Hypothalamus (tissue), 51 donors: ENCODE results near the gene GJB2.

Experiments used
- DNase-seq, 51 donors: peaks; one replicate each; lab custom pipeline; 2025; lab: John Stamatoyannopoulos, UW

The GJB2 gene

DNA sequence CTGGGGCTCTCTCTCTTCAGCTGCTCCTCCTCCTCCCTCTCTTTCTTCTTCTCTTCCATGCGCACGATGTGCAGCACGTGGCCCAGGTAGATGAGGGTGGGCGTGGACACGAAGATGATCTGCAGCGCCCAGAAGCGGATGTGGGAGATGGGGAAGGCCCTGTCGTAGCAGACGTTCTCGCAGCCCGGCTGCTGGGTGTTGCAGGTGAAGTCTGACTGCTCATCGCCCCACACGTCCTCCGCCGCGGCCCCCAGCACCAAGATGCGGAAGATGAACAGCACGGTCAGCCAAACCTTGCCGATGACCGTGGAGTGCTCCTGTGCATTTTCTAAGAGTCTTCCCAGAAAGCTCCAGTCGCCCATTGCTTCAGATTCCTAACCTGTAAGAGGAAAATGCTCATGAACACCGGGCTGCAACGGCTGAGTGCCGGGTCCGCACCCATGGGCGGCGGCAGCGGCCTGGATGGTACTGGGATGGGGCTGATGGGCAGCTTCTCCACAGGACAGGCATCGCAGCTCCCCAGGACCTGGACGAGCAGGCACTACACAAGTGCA is 49.7 kb downstream of the GJB2 start:
- DNase-seq = no peak

DNA sequence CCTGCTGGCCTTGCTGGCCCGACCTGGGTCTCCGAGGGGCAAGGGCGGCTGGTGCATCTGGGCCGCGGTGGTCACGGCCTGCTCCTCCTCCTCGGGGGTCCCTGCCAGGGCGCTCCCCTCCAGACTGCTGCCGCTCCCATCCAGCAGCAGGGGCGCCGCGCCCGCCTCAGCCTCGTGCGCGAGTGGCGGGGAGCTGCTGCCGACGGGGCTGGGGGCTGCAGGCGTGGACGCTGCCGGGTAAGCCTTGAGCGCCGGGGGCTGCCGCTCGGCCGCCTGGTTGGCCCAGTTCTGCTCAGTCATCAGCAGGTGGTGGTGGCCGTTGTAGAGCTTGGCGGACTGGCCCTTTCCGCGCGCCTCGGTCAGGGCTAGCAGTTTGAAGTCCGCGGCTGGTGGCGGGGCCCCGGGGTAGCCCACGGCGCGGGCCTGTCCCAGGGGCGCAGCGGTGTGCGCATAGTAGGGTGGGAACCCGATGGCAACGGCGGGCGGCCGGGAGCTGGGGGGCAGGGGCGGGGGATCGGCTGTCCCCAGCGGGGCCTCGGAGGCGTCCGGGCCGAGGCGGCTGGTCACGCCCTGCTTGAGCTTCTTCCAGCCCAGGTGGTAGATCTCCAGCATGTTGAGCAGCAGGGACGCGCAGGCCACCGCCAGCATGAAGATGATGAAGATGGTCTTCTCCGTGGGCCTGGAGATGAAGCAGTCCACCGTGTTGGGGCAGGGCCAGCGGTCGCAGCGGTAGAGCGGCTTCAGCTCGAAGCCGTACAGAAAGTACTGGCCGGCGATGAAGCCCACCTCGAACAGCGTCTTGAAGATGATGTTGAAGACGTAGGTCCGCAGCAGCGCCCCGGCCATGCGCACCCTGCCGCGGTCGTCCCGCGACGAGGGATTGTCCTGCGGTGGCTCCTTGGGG is 50.5 kb downstream of the GJB2 start:
- no peak for DNase-seq

DNA sequence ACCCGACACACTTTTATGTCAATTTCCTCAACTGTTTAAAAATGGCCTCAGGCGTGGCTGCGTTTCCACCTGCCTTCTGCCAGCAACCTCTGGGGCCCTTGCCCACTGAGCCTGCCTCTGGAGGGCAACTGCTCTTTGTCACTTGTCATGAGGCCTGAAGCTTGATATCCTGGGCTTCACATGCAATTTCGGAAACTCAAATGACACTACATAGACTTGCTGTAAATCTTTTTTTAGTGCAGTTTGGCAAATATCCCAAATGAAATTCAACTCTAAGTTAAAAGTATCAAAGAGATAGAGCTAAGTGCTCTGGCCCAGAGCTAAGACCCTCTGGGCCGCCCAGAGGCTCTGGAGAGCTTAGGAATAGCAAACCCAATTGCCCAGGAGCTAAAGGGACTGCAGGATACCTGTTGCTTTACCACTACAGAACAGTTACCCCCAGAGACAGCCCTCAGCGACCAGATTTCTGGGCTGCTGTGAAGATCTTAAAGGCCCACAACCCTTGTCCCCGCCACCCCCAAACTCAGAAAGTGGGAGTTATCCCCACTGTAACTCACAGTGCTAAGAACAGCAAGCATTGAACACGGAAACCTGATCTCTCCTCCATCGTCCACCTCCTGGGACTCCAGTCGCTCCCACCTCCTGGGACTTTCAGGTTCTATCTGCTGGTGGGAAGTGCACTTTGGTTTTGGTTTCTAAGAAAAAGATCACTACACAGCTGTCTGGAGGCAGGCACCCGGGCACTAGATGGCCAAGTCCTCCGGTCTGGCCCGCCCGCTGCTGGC is 51.3 kb downstream of the GJB2 start:
- no peak for DNase-seq

DNA sequence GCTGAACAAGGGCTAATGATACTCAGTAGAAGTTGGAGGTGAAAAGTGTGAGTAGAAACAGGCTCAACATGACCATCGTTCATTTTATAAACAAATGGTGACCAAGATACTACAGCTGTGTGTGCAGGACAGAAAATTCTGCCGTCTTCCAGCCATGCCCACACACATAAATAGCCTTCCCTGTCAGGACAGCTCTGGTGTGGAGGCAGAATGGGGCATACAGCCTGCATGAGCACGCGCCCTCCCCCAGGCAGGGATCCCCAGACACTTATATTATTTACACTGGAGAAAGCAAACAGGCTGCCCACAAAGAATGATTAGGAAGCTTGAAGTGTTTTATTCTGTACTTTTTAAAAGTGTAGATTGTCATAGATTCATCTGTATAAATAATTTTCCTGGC is 52.3 kb downstream of the GJB2 start:
- DNase-seq = no peak

DNA sequence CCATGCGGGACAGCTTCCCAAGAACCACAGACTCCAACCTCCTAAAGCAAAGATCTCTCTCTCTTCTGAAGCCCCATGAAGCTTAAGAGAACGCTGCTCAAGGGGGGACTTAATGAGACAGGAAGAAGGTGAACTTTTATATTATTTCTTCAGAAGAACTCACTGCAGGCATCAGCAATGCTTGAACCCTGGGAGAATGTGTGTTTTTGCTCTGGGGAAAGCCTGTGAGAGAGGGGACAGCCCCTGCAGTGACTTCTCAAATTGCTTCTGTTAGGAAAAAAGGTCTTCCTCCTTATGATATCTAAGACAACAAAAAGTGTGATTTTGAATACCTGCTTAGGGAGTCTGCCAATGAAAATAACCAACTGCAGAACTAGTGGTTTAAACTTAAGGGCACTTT is 54.9 kb downstream of the GJB2 start:
- DNase-seq = no peak
